ENCODE results near the gene TAGLN2.

TAGLN2 gene

DNA sequence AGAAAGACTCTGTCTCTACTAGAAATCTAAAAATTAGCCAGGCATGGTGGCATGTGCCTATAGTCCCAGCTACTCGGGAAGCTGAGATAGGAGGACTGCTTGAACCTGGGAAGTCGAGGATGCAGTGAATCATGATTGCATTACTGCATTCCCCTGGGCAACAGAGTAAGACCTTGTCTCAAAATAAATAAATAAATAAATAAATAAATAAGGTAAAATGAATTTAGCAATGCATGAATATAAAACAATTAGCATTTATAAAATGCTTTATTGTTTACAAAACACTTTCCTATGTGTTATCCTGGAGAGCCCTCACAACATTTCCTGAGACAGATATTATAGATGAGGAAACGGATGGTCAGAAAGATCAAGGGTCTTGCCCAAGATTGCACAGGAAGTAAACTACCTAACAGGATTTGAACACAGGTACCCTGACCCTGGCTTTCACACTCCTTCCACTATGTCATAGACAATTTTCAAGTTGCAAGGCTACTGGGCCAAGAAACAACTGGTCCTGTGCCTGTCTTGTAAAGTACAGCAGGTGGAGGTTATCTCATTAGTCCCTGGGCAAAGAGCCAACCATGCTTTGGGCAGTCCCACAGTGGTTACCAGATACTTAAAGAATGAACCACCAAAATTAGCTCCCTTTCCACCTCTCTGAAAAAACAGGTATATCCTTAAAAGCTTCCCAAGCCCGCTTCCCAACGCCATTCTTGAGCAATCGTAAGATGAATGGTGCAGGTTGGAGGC is 47.4 kb downstream of the TAGLN2 start:
- no peak for DNase-seq (ENCODE audit: low read depth in 1 of 2, low spot score in 1 of 2)

DNA sequence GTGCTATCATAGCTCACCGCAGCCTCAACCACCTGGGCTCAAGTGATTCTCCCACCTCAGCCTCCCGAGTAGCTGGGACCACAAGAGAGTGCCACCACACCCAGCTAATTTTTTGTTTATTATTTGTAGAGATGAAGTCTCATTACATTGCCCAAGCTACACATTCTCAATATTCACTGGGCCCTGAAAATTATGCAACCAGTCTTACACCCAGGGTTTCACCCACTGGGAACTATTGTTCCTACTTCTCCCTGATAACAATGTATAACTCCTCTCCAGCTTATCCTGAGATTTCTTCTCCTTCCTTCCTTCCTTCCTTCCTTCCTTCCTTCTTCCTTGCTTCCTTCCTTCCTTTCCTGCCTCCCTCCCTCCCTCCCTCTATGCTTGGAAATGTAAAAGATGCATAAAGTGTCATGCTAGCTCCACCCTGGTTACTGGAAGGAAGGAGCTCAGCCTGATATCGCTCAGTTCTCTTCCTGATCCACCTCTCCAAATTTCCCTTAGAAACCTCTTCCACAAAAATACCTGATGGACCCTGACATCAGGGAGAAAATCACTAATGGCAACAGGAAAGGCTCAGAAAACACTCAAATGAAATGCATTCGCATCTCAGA is 51.7 kb downstream of the TAGLN2 start:
- no peak for DNase-seq (ENCODE audit: low read depth in 1 of 2, low spot score in 1 of 2)

DNA sequence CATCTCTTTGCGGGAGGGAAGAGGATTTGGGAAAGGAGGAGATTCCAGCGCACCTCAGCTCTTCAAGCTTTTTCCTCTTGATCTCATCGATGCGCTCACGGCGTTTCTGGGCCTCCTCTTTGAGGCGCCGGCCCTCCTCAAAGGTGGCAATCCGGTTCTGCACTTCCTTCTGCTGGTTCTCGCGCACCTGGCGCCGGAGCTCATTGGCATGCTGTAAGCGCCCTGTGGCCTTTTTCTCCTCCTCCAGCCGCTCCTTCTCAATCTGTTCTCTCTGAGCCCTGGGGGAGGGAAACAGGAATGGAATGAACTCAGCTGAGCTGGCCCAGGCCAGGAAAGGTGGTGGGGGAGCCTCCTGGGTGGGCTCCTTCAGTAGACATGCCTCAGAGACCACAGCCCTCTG is 52.4 kb downstream of the TAGLN2 start:
- no peak for DNase-seq (ENCODE audit: low read depth in 1 of 2, low spot score in 1 of 2)

DNA sequence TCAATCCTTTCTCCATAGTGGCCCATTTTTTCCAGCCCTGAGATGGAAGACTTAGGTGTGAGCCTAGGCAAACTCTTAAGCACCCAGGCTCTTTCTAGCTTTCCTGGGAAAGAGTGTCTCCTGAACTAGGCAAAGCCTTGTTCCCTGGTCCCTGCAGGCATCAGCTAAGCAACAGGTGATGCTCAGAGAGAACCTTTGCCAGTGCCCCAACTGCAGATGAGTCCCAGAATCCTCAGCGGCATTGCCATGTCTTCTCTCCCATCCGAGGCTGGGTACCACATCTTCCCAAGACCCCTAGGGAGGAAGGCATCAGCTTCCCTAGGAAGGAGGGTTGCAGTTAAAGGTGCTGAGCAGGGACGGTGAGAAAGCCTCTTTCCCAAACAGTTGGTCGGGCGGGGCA is 54.6 kb downstream of the TAGLN2 start:
- no peak for DNase-seq (ENCODE audit: low read depth in 1 of 2, low spot score in 1 of 2)

DNA sequence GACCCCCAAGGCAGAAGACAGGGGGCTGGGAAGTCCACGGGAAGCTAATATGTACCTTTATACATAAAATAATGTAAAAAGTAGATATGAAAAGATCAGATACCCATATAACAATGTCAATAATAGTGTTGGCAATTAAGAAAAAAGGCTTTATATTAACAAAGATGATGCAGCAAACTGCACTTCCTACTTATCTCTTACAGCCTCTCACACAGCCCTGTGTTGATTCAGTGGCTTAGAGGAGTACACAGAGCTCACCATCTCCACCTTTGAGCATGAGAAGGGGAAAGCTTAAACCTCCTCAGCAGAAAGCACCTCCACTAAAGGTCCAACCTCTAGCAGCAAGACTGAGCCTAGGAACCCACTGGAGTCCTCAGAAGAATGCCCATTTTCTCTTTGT is 55.7 kb downstream of the TAGLN2 start:
- DNase-seq (ENCODE audit: low read depth in 1 of 2, low spot score in 1 of 2), result no peak

DNA sequence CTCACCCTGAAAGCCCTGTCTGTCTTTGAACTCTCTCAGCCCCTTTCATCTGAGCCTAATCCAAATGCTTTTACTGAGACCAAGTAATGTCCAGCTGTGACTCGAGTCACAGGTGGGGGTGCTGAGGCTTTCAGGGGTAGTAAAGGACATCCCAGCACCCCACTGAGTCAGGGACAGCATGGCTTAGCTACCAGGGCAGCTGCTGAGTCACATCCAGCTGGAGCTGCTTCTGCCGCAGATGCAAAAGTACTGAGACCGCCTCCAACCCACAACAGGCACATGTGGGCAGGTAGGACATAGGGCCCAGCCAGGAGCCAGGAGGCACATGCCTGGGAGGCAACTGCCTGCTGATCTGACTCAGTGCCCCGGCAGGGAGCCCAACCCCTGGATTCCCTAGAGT is 56.1 kb downstream of the TAGLN2 start:
- DNase-seq (ENCODE audit: low read depth in 1 of 2, low spot score in 1 of 2), result no peak

DNA sequence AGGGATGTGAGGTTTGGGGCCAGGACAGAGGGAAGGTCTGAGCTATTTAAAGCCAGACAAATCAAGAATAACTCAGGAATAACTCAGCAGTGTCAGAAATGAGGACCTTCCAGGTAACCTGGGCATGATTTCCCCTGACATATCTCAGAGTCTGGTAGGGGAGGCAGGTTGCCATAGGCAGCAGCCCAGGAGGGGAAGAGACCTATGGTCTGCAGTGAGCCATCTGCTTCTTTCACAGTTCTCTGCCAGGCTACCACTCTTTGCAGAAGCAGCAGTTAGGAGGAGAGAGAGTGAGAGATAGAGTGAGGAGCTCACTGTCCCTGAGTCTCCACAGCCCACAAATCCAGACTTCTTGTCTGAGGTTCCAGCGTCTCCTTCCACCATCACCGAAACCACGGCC is 56.5 kb downstream of the TAGLN2 start:
- no peak for DNase-seq (ENCODE audit: low read depth in 1 of 2, low spot score in 1 of 2)
